GM18511 (cell line): ENCODE data around the gene UGT1A3.
A peak's percentile ranks its signal among the peaks of the same experiment; 100 is the strongest.

Source experiments
- ATAC-seq: cut with Tn5 transposase; IDR thresholded peaks from one replicate; pipeline ENCODE4 v1.9.1; 2021; ENCODE audit warnings: mild to moderate bottlenecking, moderate library complexity; ENCODE audit not compliant: unreplicated experiment

Gene UGT1A3

GRCh38 chr2:233793465-233794127, 64.8 kb downstream of the UGT1A3 start:
- ATAC-seq, result no peak

GRCh38 chr2:233794128-233794658, 65.4 kb downstream of the UGT1A3 start:
- ATAC-seq, result no peak

GRCh38 chr2:233795735-233796171, 66.9 kb downstream of the UGT1A3 start:
- no peak for ATAC-seq

GRCh38 chr2:233796254-233796653, 67.4 kb downstream of the UGT1A3 start:
- no peak for ATAC-seq

- ATAC-seq, result no peak
Measured at GRCh38 chr2:233798335-233799086, 69.7 kb downstream of the UGT1A3 start.

GRCh38 chr2:233799087-233799665, 70.3 kb downstream of the UGT1A3 start:
- ATAC-seq, result no peak

- ATAC-seq, result no peak
Measured at GRCh38 chr2:233799716-233800115, 70.9 kb downstream of the UGT1A3 start.

- no peak for ATAC-seq
Measured at GRCh38 chr2:233800208-233800607, 71.4 kb downstream of the UGT1A3 start.

GRCh38 chr2:233801357-233802131, 72.7 kb downstream of the UGT1A3 start:
- ATAC-seq, result peak; percentile 64

GRCh38 chr2:233802132-233802815, 73.4 kb downstream of the UGT1A3 start:
- ATAC-seq, result no peak

GRCh38 chr2:233803292-233803911, 74.6 kb downstream of the UGT1A3 start:
- no peak for ATAC-seq

- ATAC-seq, result no peak
Measured at GRCh38 chr2:233803994-233804393, 75.2 kb downstream of the UGT1A3 start.

GRCh38 chr2:233807215-233807865, 78.5 kb downstream of the UGT1A3 start:
- no peak for ATAC-seq

- ATAC-seq, result no peak
Measured at GRCh38 chr2:233807966-233808935, 79.4 kb downstream of the UGT1A3 start.

- no peak for ATAC-seq
Measured at GRCh38 chr2:233810385-233810784, 81.5 kb downstream of the UGT1A3 start.

- no peak for ATAC-seq
Measured at GRCh38 chr2:233811087-233811486, 82.2 kb downstream of the UGT1A3 start.

- ATAC-seq, result no peak
Measured at GRCh38 chr2:233811732-233812131, 82.9 kb downstream of the UGT1A3 start.
